Type B pancreatic cell (in vitro differentiated cells): ENCODE results near the gene PTPN9. TPM values are rescaled to one million over a fixed set of nuclear protein-coding genes. Genes with fewer than 3 reads are reported as not detected.

Experiments
- DNase-seq: peaks from one replicate; pipeline ENCODE4 v3.0.0; 2021; ENCODE audit warnings: mixed read lengths; ENCODE audit not compliant: unreplicated experiment; ENCODE audit errors: extremely low spot score
- H3K27ac Mint-ChIP-seq: 2 replicates; pipeline ENCODE4 v1.8.0; 2021; ENCODE audit warnings: mild to moderate bottlenecking, mixed read lengths
- H3K27me3 Mint-ChIP-seq: 2 replicates; pipeline ENCODE4 v1.8.0; 2021; ENCODE audit warnings: mixed read lengths
- H3K36me3 Mint-ChIP-seq: 2 replicates; pipeline ENCODE4 v1.8.0; 2021; ENCODE audit warnings: mixed read lengths
- H3K4me1 Mint-ChIP-seq: one replicate; pipeline ENCODE4 v1.8.0; 2021; ENCODE audit warnings: mixed read lengths; ENCODE audit not compliant: unreplicated experiment
- H3K4me3 Mint-ChIP-seq: 2 replicates; pipeline ENCODE4 v1.8.0; 2021; ENCODE audit warnings: mild to moderate bottlenecking, mixed read lengths
- H3K9me3 Mint-ChIP-seq: 2 replicates; pipeline ENCODE4 v1.8.0; 2021; ENCODE audit warnings: mixed read lengths
- total RNA-seq: library from RNA; stranded (reverse); gene quantifications from 2 replicates; pipeline ENCODE4 v1.2.1, GENCODE V29; 2021; ENCODE audit warnings: low replicate concordance
- TF ChIP-seq, protein P1 (sequence below): fragments of 200-600 bp; sonication (generic); conservative IDR thresholded peaks from 2 replicates; pipeline ENCODE4 v1.5.0; 2021; ENCODE audit warnings: antibody characterized with exemption, mild to moderate bottlenecking

Gene PTPN9
- total RNA-seq, 1 donor from 2014 or later, result 31.3 TPM

DNA sequence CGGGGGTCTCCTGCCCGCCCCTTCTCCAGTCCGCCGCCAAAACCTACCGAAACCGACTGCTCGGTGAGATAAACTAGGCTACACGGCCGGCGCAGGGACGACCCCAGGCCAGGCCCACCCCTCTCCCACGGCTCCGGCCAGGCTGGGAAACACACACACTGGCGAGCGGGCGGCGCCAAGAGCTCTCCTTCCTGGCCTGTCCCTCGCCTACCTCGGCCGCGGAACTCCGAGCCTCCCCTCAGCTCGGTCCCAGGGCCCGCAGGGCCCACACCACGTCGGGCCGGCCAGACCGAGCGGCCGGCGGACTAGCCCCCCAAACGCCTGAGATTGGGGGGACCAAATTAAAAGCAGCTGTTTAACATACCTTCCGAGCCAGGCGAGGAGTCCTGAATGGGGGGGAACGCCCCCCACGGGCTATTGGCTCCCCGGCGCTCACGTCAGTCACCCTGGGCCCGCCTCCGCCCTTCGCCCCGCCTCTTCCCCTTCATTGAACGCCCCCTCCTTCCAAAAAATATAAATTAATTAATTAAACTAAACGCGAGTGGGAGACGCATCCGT is 123.6 kb downstream of the PTPN9 start:
- Mint-ChIP-seq H3K4me1 (peaks cover 6% of the 10 kb centered on the region), H3K27me3 (no peaks in the 10 kb centered on the region), H3K4me3 (peak overlapping the region; percentile 91), H3K27ac (peak overlapping the region; percentile 86), H3K36me3 (no peaks in the 10 kb centered on the region), H3K9me3 (no peaks in the 10 kb centered on the region)
- TF ChIP-seq, protein P1, sequence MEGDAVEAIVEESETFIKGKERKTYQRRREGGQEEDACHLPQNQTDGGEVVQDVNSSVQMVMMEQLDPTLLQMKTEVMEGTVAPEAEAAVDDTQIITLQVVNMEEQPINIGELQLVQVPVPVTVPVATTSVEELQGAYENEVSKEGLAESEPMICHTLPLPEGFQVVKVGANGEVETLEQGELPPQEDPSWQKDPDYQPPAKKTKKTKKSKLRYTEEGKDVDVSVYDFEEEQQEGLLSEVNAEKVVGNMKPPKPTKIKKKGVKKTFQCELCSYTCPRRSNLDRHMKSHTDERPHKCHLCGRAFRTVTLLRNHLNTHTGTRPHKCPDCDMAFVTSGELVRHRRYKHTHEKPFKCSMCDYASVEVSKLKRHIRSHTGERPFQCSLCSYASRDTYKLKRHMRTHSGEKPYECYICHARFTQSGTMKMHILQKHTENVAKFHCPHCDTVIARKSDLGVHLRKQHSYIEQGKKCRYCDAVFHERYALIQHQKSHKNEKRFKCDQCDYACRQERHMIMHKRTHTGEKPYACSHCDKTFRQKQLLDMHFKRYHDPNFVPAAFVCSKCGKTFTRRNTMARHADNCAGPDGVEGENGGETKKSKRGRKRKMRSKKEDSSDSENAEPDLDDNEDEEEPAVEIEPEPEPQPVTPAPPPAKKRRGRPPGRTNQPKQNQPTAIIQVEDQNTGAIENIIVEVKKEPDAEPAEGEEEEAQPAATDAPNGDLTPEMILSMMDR, result no peak
- peak; percentile 87 for DNase-seq

- TF ChIP-seq, protein P1, result peak; percentile 14
- Mint-ChIP-seq H3K36me3 (no peaks in the 10 kb centered on the region), H3K27me3 (no peaks in the 10 kb centered on the region), H3K4me1 (peaks cover 6% of the 10 kb centered on the region), H3K27ac (peak overlapping the region; percentile 98), H3K4me3 (peak overlapping the region; percentile 91), H3K9me3 (no peaks in the 10 kb centered on the region)
- peak; percentile 83 for DNase-seq
Measured at GRCh38 chr15:75454471-75455378, 124.4 kb downstream of the PTPN9 start.

DNA sequence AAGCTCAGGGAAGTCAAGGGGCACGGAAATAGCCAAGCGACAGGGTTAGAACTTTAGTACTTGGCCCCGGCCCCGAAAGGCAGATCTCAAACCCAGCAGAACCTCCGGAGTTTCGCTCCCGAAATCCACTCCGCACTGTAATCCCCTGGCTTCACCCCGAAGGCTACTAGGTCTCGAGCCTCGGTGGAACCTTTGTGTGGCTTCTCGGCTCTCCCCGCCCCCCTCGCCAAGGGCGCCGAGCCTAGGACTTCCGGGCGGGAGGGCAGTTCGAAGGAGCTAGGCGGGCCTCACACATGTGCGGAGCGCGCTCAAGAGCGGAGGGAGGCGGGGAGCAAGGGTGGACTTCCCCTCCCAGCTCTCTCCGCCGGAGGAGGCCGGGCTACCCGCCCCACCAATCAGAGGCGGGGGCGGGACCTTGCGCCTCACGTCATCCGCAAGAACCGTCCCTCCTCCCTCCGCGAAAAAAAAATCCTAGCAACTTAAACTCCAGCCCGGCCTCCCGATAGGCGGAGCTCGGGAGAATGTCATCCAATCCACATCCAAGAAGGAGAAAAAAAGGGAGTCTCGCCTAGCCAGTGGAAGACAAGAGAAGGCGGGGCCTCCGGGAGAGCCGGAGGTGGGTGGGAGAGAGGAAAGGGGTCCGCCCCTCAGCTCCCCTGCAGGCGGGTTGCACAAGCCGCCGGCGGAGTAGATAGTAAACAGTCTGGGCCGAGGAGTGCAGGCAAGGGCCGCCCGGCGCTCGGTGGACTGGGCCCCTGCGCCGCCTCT is 125.2 kb downstream of the PTPN9 start:
- H3K27me3 Mint-ChIP-seq, result no peaks in the 10 kb centered on the region
- TF ChIP-seq, protein P1, result peak; percentile 16
- no peaks in the 10 kb centered on the region for H3K36me3 Mint-ChIP-seq
- peak overlapping the region; percentile 98 for H3K27ac Mint-ChIP-seq
- peak; percentile 98 for DNase-seq
- H3K4me3 Mint-ChIP-seq, result peak overlapping the region; percentile 96
- no peaks in the 10 kb centered on the region for H3K9me3 Mint-ChIP-seq
- peaks cover 9% of the 10 kb centered on the region for H3K4me1 Mint-ChIP-seq

- H3K4me3 Mint-ChIP-seq, result peak overlapping the region; percentile 96
- TF ChIP-seq, protein P1, result peak; percentile 25
- no peaks in the 10 kb centered on the region for H3K27me3 Mint-ChIP-seq
- no peaks in the 10 kb centered on the region for H3K36me3 Mint-ChIP-seq
- H3K4me1 Mint-ChIP-seq, result peaks cover 14% of the 10 kb centered on the region
- peak overlapping the region; percentile 98 for H3K27ac Mint-ChIP-seq
- DNase-seq, result peak; percentile 69
- no peaks in the 10 kb centered on the region for H3K9me3 Mint-ChIP-seq
Measured at GRCh38 chr15:75452865-75453702, 126.0 kb downstream of the PTPN9 start.

GRCh38 chr15:75452364-75452864 is 126.7 kb downstream of the PTPN9 start:
- Mint-ChIP-seq H3K4me1 (peaks cover 14% of the 10 kb centered on the region), H3K9me3 (no peaks in the 10 kb centered on the region), H3K27ac (peak overlapping the region; percentile 98), H3K4me3 (peak overlapping the region; percentile 96), H3K27me3 (no peaks in the 10 kb centered on the region), H3K36me3 (peaks cover 2% of the 10 kb centered on the region)
- TF ChIP-seq, protein P1, result no peak
- DNase-seq, result peak; percentile 75
